ENCODE measurements around the gene F8. TPM values are rescaled to one million over a fixed set of nuclear protein-coding genes. Genes with fewer than 3 reads are reported as not detected.

The F8 gene
- total and polyA plus RNA-seq, 9 of the 15 experiments (the other 6 are each of a cell fraction or from before 2014, with no cell fraction given) = 0.41 to 3.8 (median 0.91) TPM

DNA sequence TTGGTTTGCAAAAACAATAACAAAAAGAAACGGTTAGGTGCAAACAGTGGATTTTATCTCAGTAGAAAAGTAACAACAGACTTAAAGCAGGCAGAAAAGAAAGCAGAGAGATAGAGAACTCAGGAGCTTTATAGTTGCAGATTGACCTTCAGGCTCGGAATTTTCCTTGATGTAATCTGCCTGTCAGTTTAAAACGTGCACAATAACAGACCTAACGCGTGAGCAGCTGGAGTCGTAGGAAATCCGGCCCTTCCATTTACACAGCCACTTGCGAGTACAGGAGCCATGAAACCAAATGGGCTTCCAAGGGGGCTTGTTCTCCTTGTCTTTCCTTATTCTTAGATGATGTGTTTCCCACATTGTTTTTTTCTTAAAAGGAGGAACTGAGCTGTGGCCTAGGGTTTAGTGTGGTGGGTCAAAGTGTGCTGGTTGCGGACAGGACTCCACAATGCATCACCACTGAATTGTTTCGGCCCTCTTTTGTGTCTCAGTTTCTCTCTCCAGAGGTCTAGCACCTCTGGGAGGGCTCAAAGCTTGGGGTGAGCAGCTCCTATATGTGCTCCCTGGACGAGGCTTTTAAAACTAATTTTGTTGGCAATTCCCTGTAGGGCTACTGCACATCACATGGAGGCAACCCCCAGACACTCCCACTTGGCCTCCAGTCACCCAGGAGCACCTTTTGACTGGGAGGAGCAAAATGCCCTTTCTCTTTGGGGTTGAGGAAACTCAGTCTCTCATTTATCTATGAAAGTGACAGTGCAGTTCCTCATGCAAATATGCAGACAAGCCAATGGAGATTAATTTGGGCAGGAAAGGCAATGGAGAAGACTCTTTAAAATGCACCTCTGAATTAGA is 203.4 kb downstream of the F8 start (continued):
- TF ChIP-seq, protein P1, sequence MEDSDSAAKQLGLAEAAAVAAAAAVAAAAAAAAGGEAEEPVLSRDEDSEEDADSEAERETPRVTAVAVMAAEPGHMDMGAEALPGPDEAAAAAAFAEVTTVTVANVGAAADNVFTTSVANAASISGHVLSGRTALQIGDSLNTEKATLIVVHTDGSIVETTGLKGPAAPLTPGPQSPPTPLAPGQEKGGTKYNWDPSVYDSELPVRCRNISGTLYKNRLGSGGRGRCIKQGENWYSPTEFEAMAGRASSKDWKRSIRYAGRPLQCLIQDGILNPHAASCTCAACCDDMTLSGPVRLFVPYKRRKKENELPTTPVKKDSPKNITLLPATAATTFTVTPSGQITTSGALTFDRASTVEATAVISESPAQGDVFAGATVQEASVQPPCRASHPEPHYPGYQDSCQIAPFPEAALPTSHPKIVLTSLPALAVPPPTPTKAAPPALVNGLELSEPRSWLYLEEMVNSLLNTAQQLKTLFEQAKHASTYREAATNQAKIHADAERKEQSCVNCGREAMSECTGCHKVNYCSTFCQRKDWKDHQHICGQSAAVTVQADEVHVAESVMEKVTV (CRISPR knock-in tag; IDR thresholded peaks at IDR 0.05) = 0 out of 2 replicates have a peak, but pooled peaks have one; percentile 13
- TF ChIP-seq, protein P2, sequence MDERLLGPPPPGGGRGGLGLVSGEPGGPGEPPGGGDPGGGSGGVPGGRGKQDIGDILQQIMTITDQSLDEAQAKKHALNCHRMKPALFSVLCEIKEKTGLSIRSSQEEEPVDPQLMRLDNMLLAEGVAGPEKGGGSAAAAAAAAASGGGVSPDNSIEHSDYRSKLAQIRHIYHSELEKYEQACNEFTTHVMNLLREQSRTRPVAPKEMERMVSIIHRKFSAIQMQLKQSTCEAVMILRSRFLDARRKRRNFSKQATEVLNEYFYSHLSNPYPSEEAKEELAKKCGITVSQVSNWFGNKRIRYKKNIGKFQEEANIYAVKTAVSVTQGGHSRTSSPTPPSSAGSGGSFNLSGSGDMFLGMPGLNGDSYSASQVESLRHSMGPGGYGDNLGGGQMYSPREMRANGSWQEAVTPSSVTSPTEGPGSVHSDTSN (CRISPR knock-in tag; IDR thresholded peaks at IDR 0.05; ENCODE audit: low read depth) = no peak
- TF ChIP-seq, protein P2 (tag; conservative IDR thresholded peaks at IDR 0.05; ENCODE audit: low read depth) = peak; percentile 81
- TF ChIP-seq MCM5 (IDR thresholded peaks at IDR 0.05; ENCODE audit: low read depth) (no peak), KDM4B (IDR thresholded peaks at IDR 0.05; ENCODE audit: borderline replicate concordance in 2 of 2, low read depth in 1 of 2) (no peak), L3MBTL2 (IDR thresholded peaks at IDR 0.05) (0 out of 2 replicates have a peak, but pooled peaks have one; percentile 5), ETS2 (tag; IDR thresholded peaks at IDR 0.05; ENCODE audit: borderline replicate concordance, poor library complexity, severe bottlenecking) (no peak), CREBBP (IDR thresholded peaks at IDR 0.05; ENCODE audit: low read depth, low read length) (no peak), FUS (optimal IDR thresholded peaks at IDR 0.05; ENCODE audit: low read depth, low read length) (no peak), ILF3 (IDR thresholded peaks at IDR 0.05; ENCODE audit: borderline replicate concordance) (no peak), MYBL2 (IDR thresholded peaks at IDR 0.05; ENCODE audit: low read depth) (peak; percentile 48; the same call in 1 of the 2 replicates), MYBL2 (CRISPR knock-in tag; IDR thresholded peaks at IDR 0.05; ENCODE audit: borderline replicate concordance) (no peak), NFXL1 (CRISPR knock-in tag; IDR thresholded peaks at IDR 0.05) (no peak), KDM5B (IDR thresholded peaks at IDR 0.05; ENCODE audit: insufficient replicate concordance, low read depth, low read length) (no peak), HLTF (IDR thresholded peaks at IDR 0.05) (no peak)
- TF ChIP-seq, protein P3, sequence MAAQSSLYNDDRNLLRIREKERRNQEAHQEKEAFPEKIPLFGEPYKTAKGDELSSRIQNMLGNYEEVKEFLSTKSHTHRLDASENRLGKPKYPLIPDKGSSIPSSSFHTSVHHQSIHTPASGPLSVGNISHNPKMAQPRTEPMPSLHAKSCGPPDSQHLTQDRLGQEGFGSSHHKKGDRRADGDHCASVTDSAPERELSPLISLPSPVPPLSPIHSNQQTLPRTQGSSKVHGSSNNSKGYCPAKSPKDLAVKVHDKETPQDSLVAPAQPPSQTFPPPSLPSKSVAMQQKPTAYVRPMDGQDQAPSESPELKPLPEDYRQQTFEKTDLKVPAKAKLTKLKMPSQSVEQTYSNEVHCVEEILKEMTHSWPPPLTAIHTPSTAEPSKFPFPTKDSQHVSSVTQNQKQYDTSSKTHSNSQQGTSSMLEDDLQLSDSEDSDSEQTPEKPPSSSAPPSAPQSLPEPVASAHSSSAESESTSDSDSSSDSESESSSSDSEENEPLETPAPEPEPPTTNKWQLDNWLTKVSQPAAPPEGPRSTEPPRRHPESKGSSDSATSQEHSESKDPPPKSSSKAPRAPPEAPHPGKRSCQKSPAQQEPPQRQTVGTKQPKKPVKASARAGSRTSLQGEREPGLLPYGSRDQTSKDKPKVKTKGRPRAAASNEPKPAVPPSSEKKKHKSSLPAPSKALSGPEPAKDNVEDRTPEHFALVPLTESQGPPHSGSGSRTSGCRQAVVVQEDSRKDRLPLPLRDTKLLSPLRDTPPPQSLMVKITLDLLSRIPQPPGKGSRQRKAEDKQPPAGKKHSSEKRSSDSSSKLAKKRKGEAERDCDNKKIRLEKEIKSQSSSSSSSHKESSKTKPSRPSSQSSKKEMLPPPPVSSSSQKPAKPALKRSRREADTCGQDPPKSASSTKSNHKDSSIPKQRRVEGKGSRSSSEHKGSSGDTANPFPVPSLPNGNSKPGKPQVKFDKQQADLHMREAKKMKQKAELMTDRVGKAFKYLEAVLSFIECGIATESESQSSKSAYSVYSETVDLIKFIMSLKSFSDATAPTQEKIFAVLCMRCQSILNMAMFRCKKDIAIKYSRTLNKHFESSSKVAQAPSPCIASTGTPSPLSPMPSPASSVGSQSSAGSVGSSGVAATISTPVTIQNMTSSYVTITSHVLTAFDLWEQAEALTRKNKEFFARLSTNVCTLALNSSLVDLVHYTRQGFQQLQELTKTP (IDR thresholded peaks at IDR 0.05; ENCODE audit: low read depth in 1 of 2, partially characterized antibody in 2 of 2) = peak in 1 of 2 experiments; percentile 26
- TF ChIP-seq, protein P4, sequence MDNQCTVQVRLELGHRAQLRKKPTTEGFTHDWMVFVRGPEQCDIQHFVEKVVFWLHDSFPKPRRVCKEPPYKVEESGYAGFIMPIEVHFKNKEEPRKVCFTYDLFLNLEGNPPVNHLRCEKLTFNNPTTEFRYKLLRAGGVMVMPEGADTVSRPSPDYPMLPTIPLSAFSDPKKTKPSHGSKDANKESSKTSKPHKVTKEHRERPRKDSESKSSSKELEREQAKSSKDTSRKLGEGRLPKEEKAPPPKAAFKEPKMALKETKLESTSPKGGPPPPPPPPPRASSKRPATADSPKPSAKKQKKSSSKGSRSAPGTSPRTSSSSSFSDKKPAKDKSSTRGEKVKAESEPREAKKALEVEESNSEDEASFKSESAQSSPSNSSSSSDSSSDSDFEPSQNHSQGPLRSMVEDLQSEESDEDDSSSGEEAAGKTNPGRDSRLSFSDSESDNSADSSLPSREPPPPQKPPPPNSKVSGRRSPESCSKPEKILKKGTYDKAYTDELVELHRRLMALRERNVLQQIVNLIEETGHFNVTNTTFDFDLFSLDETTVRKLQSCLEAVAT (IDR thresholded peaks at IDR 0.05) = peak in 1 of 2 experiments; percentile 60; a peak in 2 of 4 replicates

All from K562 (cell line).